Stomach (tissue), 4 donors: ENCODE results near the gene LEKR1.

Source experiments
- CTCF ChIP-seq, 7 experiments: fragments of 450-650 bp in 4 of 7; fragments of 200-600 bp in 3 of 7; sonication (generic) in 3 of 7; IDR thresholded peaks; one replicate each; pipeline ENCODE4 v1.5.1; 2016 to 2019; ENCODE audit warnings: antibody characterized with exemption in 7 of 7, control low read depth in 2 of 7, mild to moderate bottlenecking in 1 of 7
- EP300 ChIP-seq: sonication (generic); formaldehyde crosslinking; IDR thresholded peaks from one replicate; pipeline ENCODE4 v1.6.1; 2017; ENCODE audit warnings: antibody characterized with exemption
- POLR2A ChIP-seq, 4 donors: fragments of 450-650 bp; IDR thresholded peaks; one replicate each; pipeline ENCODE4 v1.6.1; 2016; ENCODE audit warnings: antibody characterized with exemption in 4 of 4, control low read depth in 2 of 4, mild to moderate bottlenecking in 1 of 4, moderate library complexity in 1 of 4
- POLR2AphosphoS5 ChIP-seq, 3 donors: sonication (generic); formaldehyde crosslinking; IDR thresholded peaks; one replicate each; pipeline ENCODE4 v1.6.1; 2016; ENCODE audit warnings: antibody characterized with exemption in 3 of 3

GRCh38 chr3:157051055-157051454 is 224.9 kb downstream of the LEKR1 start:
- TF ChIP-seq POLR2A (IDR thresholded peaks at IDR 0.05) (no peak), CTCF (IDR thresholded peaks at IDR 0.05) (no peak), POLR2AphosphoS5 (IDR thresholded peaks at IDR 0.05) (no peak), EP300 (no peak)
